Brain pericyte (primary cell): ENCODE measurements around the gene RBM4B.
"Not testable (repeated sequence)": the region's sequence is repeated elsewhere in the genome, so short reads cannot be mapped to it uniquely, and the experiment has no call there.

Experiments used
- DNase-seq: peaks from one replicate; pipeline ENCODE4 v3.0.0-alpha.2; 2012; ENCODE audit warnings: low read depth, low spot score

RBM4B gene

GRCh38 chr11:66677599-66678375 is at the start of gene RBM4B:
RBM4B (minus strand) TSS chr11:66677887; CDS start chr11:66677079, 808 bp downstream.
- peak; percentile 89 for DNase-seq

- no peak for DNase-seq
Observed at GRCh38 chr11:66725647-66726046, 48.0 kb upstream of the RBM4B start.

- DNase-seq = no peak
Observed at GRCh38 chr11:66725114-66725513, 47.4 kb upstream of the RBM4B start.

GRCh38 chr11:66724167-66724566 is 46.5 kb upstream of the RBM4B start:
- DNase-seq = not testable (repeated sequence)

- DNase-seq = no peak
Observed at GRCh38 chr11:66723693-66724092, 46.0 kb upstream of the RBM4B start.

GRCh38 chr11:66722745-66723651 is 45.3 kb upstream of the RBM4B start:
- DNase-seq = no peak

GRCh38 chr11:66721939-66722338 is 44.3 kb upstream of the RBM4B start:
- DNase-seq = no peak

- no peak for DNase-seq
Observed at GRCh38 chr11:66720899-66721470, 43.3 kb upstream of the RBM4B start.

- DNase-seq = no peak
Observed at GRCh38 chr11:66720223-66720898, 42.7 kb upstream of the RBM4B start.

GRCh38 chr11:66719111-66719872 is 41.6 kb upstream of the RBM4B start:
- no peak for DNase-seq

- no peak for DNase-seq
Observed at GRCh38 chr11:66718320-66718971, 40.8 kb upstream of the RBM4B start.

GRCh38 chr11:66717925-66718319 is 40.2 kb upstream of the RBM4B start:
- no peak for DNase-seq

- no peak for DNase-seq
Observed at GRCh38 chr11:66716996-66717395, 39.3 kb upstream of the RBM4B start.

GRCh38 chr11:66715346-66716085 is 37.8 kb upstream of the RBM4B start:
- no peak for DNase-seq

- no peak for DNase-seq
Observed at GRCh38 chr11:66713746-66714480, 36.2 kb upstream of the RBM4B start.

GRCh38 chr11:66710384-66710930 is 32.8 kb upstream of the RBM4B start:
- no peak for DNase-seq

GRCh38 chr11:66708701-66709100 is 31.0 kb upstream of the RBM4B start:
- DNase-seq = no peak

GRCh38 chr11:66708094-66708493 is 30.4 kb upstream of the RBM4B start:
- no peak for DNase-seq

- DNase-seq = no peak
Observed at GRCh38 chr11:66707486-66707885, 29.8 kb upstream of the RBM4B start.
